Measurements from ENCODE around the gene EMX1.

The EMX1 gene

GRCh38 chr2:72979896-72980295 is 62.6 kb downstream of the EMX1 start:
- DNase-seq (ENCODE audit: low spot score): no peak
- no peak for TF ChIP-seq CTCF (IDR thresholded peaks at IDR 0.05; ENCODE audit: extremely low read depth, insufficient read depth, missing control alignments)
- in situ Hi-C loops (cut with MboI; ENCODE audit: low pct_unique_long_range_greater_than_20kb, low sequenced_read_pairs, unreplicated experiment): loop anchor here (25.0 kb wide), 1 partner anchor 182 kb away; no protein-coding TSS in a partner anchor

- in situ Hi-C loops (cut with MboI; ENCODE audit: low pct_unique_long_range_greater_than_20kb, low sequenced_read_pairs, unreplicated experiment): loop anchor here (25.0 kb wide), 1 partner anchor 182 kb away; no protein-coding TSS in a partner anchor
- no peak for DNase-seq (ENCODE audit: low spot score)
- no peak for TF ChIP-seq CTCF (IDR thresholded peaks at IDR 0.05; ENCODE audit: extremely low read depth, insufficient read depth, missing control alignments)
Measured at GRCh38 chr2:72980535-72981217, 63.4 kb downstream of the EMX1 start.

- TF ChIP-seq CTCF (IDR thresholded peaks at IDR 0.05; ENCODE audit: extremely low read depth, insufficient read depth, missing control alignments): no peak
- DNase-seq (ENCODE audit: low spot score): no peak
- in situ Hi-C loops (cut with MboI; ENCODE audit: low pct_unique_long_range_greater_than_20kb, low sequenced_read_pairs, unreplicated experiment): loop anchor here (25.0 kb wide), 1 partner anchor 181 kb away; no protein-coding TSS in a partner anchor
Measured at GRCh38 chr2:72981536-72981935, 64.2 kb downstream of the EMX1 start.

- DNase-seq (ENCODE audit: low spot score): no peak
- in situ Hi-C loops (cut with MboI; ENCODE audit: low pct_unique_long_range_greater_than_20kb, low sequenced_read_pairs, unreplicated experiment): loop anchor here (25.0 kb wide), 1 partner anchor 180 kb away; no protein-coding TSS in a partner anchor
- TF ChIP-seq CTCF (IDR thresholded peaks at IDR 0.05; ENCODE audit: extremely low read depth, insufficient read depth, missing control alignments): no peak
Measured at GRCh38 chr2:72982219-72982618, 64.9 kb downstream of the EMX1 start.

- in situ Hi-C loops (cut with MboI; ENCODE audit: low pct_unique_long_range_greater_than_20kb, low sequenced_read_pairs, unreplicated experiment): loop anchor here (25.0 kb wide), 1 partner anchor 179 kb away; no protein-coding TSS in a partner anchor
- no peak for DNase-seq (ENCODE audit: low spot score)
Measured at GRCh38 chr2:72982781-72983499, 65.6 kb downstream of the EMX1 start.

More at GRCh38 chr2:72982781-72983499, 65.6 kb downstream of the EMX1 start:
- TF ChIP-seq CTCF (IDR thresholded peaks at IDR 0.05; ENCODE audit: extremely low read depth, insufficient read depth, missing control alignments): no peak

Measured in GM13977 (cell line).